GM12878 (cell line): ENCODE results near the gene YIPF5. TPM values are rescaled to one million over a fixed set of nuclear protein-coding genes. Genes with fewer than 3 reads are reported as not detected.

Experiments used
- BMI1 ChIP-seq: fragments of 450-650 bp; IDR thresholded peaks from 2 replicates; pipeline ENCODE4 v1.6.1; 2016; ENCODE audit warnings: mild to moderate bottlenecking, moderate library complexity, borderline replicate concordance
- BRCA1 ChIP-seq: IDR thresholded peaks from 2 replicates; pipeline ENCODE4 v1.6.1; 2011; ENCODE audit warnings: low read depth, low read length, improper control_type of control experiment
- CHD4 ChIP-seq: fragments of 200-600 bp; sonication (generic); IDR thresholded peaks from 2 replicates; pipeline ENCODE4 v1.6.1; 2016; ENCODE audit warnings: mild to moderate bottlenecking
- EGR1 ChIP-seq, 2 experiments: IDR thresholded peaks; 1 replicate in 1 of 2; 2 replicates in 1 of 2; pipeline ENCODE4 v1.6.1; 2011 to 2012; ENCODE audit warnings: low read depth in 2 of 2, low read length in 2 of 2, borderline replicate concordance in 1 of 2, mild to moderate bottlenecking in 1 of 2, moderate library complexity in 1 of 2
- HCFC1 ChIP-seq: fragments of 150-350 bp; IDR thresholded peaks from 2 replicates; pipeline ENCODE4 v1.6.1; 2014; ENCODE audit warnings: low read length
- IRF4 ChIP-seq: IDR thresholded peaks from 2 replicates; pipeline ENCODE4 v1.6.1; 2011; ENCODE audit warnings: low read depth, low read length
- MTA2 ChIP-seq: fragments of 450-650 bp; IDR thresholded peaks from 2 replicates; pipeline ENCODE4 v1.6.1; 2016; ENCODE audit warnings: low read depth, mild to moderate bottlenecking, moderate library complexity
- MTA3 ChIP-seq: IDR thresholded peaks from 2 replicates; pipeline ENCODE4 v1.6.1; 2012; ENCODE audit warnings: low read length, inconsistent platforms, borderline replicate concordance
- POLR2A ChIP-seq: IDR thresholded peaks from 2 replicates; pipeline ENCODE4 v1.6.1; 2011; ENCODE audit warnings: low read depth, mild to moderate bottlenecking, low read length
- RCOR1 ChIP-seq: conservative IDR thresholded peaks from 2 replicates; pipeline ENCODE4 v1.6.1; 2012; ENCODE audit warnings: low read depth, low read length, improper control_type of control experiment
- SKIL ChIP-seq: fragments of 450-650 bp; IDR thresholded peaks from 2 replicates; pipeline ENCODE4 v1.6.1; 2017; ENCODE audit warnings: mild to moderate bottlenecking, low read depth, inconsistent platforms; ENCODE audit not compliant: poor library complexity, severe bottlenecking
- TCF7 ChIP-seq: IDR thresholded peaks from 2 replicates; pipeline ENCODE4 v1.6.1; 2014; ENCODE audit warnings: antibody characterized with exemption, borderline replicate concordance
- ZBTB11 ChIP-seq: fragments of 450-650 bp; formaldehyde crosslinking; IDR thresholded peaks from 2 replicates; pipeline ENCODE4 v1.5.0; 2022; ENCODE audit warnings: mild to moderate bottlenecking, missing genetic modification characterization
- ZNF622 ChIP-seq: fragments of 450-650 bp; IDR thresholded peaks from 2 replicates; pipeline ENCODE4 v1.6.1; 2017; ENCODE audit warnings: mild to moderate bottlenecking, inconsistent platforms
- polyA plus RNA-seq, 11 experiments: library from polyadenylated mRNA; depleted of rRNA in 4 of 11; unstranded in 6 of 11; stranded (reverse) in 5 of 11; fragments of >200 nt; fragmentation: Nextera tagmentation in 4 of 11; fragmentation: Illumina TruSeq in 1 of 11; extraction: Ambion mirVana in 4 of 11; extraction: Trizol in 1 of 11; gene quantifications; 1 replicate in 1 of 11; 2 replicates in 10 of 11; pipeline versions ENCODE4 v1.2.1 to v1.2.3, GENCODE V29; 2011 to 2016; ENCODE audit warnings: inconsistent platforms in 2 of 11, missing spikeins in 2 of 11, low read depth in 1 of 11
- total RNA-seq, 4 experiments: library from RNA; depleted of rRNA in 3 of 4; stranded (reverse); fragments of >200 nt in 3 of 4; fragmentation: Illumina TruSeq in 1 of 4; extraction: Trizol in 1 of 4; gene quantifications; 2 replicates each; pipeline versions ENCODE4 v1.2.1 to v1.2.3, GENCODE V29; 2013 to 2021
- TF ChIP-seq, protein P1 (sequence below): fragments of 450-650 bp; formaldehyde crosslinking; IDR thresholded peaks from 2 replicates; pipeline ENCODE4 v1.4.0; 2020; ENCODE audit warnings: mild to moderate bottlenecking, moderate library complexity
- TF ChIP-seq, protein P2 (sequence below): fragments of 150-350 bp; IDR thresholded peaks from 2 replicates; pipeline ENCODE4 v1.6.1; 2014; ENCODE audit warnings: mild to moderate bottlenecking, low read depth, low read length
- TF ChIP-seq, protein P3 (sequence below): fragments of 450-650 bp; formaldehyde crosslinking; IDR thresholded peaks from 2 replicates; pipeline ENCODE4 v1.4.0; 2022; ENCODE audit warnings: mild to moderate bottlenecking, moderate library complexity

YIPF5 gene
- total and polyA plus RNA-seq, 10 of the 15 experiments (the other 5 are each of a cell fraction or from before 2014, with no cell fraction given): 19.5 to 50.4 (median 34.3) TPM

DNA sequence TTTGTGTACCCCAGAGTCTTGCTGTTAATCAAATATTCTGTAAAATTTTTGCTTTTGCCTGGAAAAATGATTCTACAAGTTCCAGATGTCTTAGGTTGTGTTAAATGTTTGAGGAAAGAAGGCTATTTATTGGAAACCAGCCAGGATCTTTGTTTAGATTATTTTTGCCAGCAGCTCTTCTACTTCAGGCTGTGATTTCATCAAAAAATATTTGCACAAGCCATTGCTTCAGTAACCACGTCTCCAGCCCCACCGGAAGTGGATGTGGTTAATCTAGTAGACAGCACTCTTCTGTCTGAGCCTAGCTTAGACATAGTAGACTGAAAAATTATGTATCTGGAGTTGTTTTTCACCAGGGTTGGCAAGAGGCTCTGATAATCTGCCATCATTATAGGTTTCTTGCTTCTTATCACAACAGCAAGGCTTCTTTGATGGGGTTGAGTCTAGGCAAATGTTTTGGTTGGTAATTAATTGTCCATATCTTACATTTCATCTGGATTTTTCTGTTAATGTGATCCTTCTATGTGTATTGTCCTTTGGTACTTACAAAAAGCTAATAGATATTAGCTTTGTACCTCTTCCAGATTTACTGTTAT, 17.3 kb upstream of the YIPF5 start (continued):
- TF ChIP-seq, protein P1, sequence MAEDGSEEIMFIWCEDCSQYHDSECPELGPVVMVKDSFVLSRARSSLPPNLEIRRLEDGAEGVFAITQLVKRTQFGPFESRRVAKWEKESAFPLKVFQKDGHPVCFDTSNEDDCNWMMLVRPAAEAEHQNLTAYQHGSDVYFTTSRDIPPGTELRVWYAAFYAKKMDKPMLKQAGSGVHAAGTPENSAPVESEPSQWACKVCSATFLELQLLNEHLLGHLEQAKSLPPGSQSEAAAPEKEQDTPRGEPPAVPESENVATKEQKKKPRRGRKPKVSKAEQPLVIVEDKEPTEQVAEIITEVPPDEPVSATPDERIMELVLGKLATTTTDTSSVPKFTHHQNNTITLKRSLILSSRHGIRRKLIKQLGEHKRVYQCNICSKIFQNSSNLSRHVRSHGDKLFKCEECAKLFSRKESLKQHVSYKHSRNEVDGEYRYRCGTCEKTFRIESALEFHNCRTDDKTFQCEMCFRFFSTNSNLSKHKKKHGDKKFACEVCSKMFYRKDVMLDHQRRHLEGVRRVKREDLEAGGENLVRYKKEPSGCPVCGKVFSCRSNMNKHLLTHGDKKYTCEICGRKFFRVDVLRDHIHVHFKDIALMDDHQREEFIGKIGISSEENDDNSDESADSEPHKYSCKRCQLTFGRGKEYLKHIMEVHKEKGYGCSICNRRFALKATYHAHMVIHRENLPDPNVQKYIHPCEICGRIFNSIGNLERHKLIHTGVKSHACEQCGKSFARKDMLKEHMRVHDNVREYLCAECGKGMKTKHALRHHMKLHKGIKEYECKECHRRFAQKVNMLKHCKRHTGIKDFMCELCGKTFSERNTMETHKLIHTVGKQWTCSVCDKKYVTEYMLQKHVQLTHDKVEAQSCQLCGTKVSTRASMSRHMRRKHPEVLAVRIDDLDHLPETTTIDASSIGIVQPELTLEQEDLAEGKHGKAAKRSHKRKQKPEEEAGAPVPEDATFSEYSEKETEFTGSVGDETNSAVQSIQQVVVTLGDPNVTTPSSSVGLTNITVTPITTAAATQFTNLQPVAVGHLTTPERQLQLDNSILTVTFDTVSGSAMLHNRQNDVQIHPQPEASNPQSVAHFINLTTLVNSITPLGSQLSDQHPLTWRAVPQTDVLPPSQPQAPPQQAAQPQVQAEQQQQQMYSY (CRISPR knock-in tag): no peak
- TF ChIP-seq BMI1 (no peak), CHD4 (no peak), IRF4 (no peak), ZNF622 (no peak), POLR2A (no peak), TCF7 (no peak), HCFC1 (no peak), EGR1 (IDR thresholded peaks at IDR 0.05; ENCODE audit: borderline replicate concordance in 1 of 2, low read depth in 2 of 2, low read length in 2 of 2) (no peak), ZBTB11 (CRISPR knock-in tag) (no peak), BRCA1 (no peak), RCOR1 (no peak), MTA3 (no peak), MTA2 (no peak), SKIL (peak; percentile 78)
- TF ChIP-seq, protein P2, sequence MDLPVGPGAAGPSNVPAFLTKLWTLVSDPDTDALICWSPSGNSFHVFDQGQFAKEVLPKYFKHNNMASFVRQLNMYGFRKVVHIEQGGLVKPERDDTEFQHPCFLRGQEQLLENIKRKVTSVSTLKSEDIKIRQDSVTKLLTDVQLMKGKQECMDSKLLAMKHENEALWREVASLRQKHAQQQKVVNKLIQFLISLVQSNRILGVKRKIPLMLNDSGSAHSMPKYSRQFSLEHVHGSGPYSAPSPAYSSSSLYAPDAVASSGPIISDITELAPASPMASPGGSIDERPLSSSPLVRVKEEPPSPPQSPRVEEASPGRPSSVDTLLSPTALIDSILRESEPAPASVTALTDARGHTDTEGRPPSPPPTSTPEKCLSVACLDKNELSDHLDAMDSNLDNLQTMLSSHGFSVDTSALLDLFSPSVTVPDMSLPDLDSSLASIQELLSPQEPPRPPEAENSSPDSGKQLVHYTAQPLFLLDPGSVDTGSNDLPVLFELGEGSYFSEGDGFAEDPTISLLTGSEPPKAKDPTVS: no peak
- TF ChIP-seq, protein P3, sequence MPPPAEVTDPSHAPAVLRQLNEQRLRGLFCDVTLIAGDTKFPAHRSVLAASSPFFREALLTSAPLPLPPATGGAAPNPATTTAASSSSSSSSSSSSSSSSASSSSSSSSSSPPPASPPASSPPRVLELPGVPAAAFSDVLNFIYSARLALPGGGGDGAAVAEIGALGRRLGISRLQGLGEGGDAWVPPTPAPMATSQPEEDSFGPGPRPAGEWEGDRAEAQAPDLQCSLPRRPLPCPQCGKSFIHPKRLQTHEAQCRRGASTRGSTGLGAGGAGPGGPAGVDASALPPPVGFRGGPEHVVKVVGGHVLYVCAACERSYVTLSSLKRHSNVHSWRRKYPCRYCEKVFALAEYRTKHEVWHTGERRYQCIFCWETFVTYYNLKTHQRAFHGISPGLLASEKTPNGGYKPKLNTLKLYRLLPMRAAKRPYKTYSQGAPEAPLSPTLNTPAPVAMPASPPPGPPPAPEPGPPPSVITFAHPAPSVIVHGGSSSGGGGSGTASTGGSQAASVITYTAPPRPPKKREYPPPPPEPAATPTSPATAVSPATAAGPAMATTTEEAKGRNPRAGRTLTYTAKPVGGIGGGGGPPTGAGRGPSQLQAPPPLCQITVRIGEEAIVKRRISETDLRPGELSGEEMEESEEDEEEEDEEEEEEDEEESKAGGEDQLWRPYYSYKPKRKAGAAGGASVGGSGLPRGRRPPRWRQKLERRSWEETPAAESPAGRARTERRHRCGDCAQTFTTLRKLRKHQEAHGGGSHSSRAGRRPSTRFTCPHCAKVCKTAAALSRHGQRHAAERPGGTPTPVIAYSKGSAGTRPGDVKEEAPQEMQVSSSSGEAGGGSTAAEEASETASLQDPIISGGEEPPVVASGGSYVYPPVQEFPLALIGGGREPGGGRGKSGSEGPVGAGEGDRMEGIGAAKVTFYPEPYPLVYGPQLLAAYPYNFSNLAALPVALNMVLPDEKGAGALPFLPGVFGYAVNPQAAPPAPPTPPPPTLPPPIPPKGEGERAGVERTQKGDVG (CRISPR knock-in tag): no peak
